SK-N-SH treated with all-trans-retinoic acid at 6 μM for 48 hours (cell line): ENCODE data around the gene IL10RA.

ENCODE experiments used
- ATAC-seq: fragments of 200-7000 bp; cut with Tn5 transposase; 3 replicates; pipeline ENCODE4 v1.9.1; 2020; ENCODE audit warnings: mild to moderate bottlenecking, moderate library complexity
- ARNTL ChIP-seq: fragments of 450-650 bp; formaldehyde crosslinking; IDR thresholded peaks from 2 replicates; pipeline ENCODE4 v1.5.0; 2020; ENCODE audit warnings: low read depth, mild to moderate bottlenecking, moderate library complexity, borderline replicate concordance
- BACH2 ChIP-seq: fragments of 250-450 bp; sonication (Bioruptor Pico); IDR thresholded peaks from 2 replicates; pipeline ENCODE4 v1.9.0; 2021; ENCODE audit warnings: mild to moderate bottlenecking, borderline replicate concordance
- CSDC2 ChIP-seq: fragments of 250-450 bp; sonication (Bioruptor Pico); IDR thresholded peaks from 2 replicates; pipeline ENCODE4 v1.5.0; 2020; ENCODE audit warnings: mild to moderate bottlenecking, moderate library complexity
- CSRNP3 ChIP-seq: fragments of 250-450 bp; sonication (Bioruptor Pico); IDR thresholded peaks from 2 replicates; pipeline ENCODE4 v1.5.1; 2021; ENCODE audit warnings: mild to moderate bottlenecking, moderate library complexity
- ESRRG ChIP-seq: fragments of 250-450 bp; sonication (Bioruptor Pico); IDR thresholded peaks from 2 replicates; pipeline ENCODE4 v1.6.1; 2021; ENCODE audit warnings: mild to moderate bottlenecking
- GLIS3 ChIP-seq: fragments of 250-450 bp; sonication (Bioruptor Pico); IDR thresholded peaks from 2 replicates; pipeline ENCODE4 v1.5.0; 2020; ENCODE audit warnings: mild to moderate bottlenecking, moderate library complexity
- ISL1 ChIP-seq: fragments of 250-450 bp; sonication (Bioruptor Pico); IDR thresholded peaks from 2 replicates; pipeline ENCODE4 v2.1.2; 2022; ENCODE audit warnings: mild to moderate bottlenecking, moderate library complexity
- OSR1 ChIP-seq: fragments of 250-450 bp; sonication (Bioruptor Pico); IDR thresholded peaks from 2 replicates; pipeline ENCODE4 v1.8.0; 2022; ENCODE audit warnings: moderate library complexity, mild to moderate bottlenecking, inconsistent platforms
- PATZ1 ChIP-seq: fragments of 250-450 bp; sonication (Bioruptor Pico); IDR thresholded peaks from 2 replicates; pipeline ENCODE4 v1.8.0; 2020; ENCODE audit warnings: mild to moderate bottlenecking, moderate library complexity, borderline replicate concordance
- PPARA ChIP-seq: fragments of 250-450 bp; sonication (Bioruptor Pico); IDR thresholded peaks from 2 replicates; pipeline ENCODE4 v1.5.0; 2020; ENCODE audit warnings: mild to moderate bottlenecking, borderline replicate concordance
- SNAI2 ChIP-seq: fragments of 250-450 bp; sonication (Bioruptor Pico); IDR thresholded peaks from 2 replicates; pipeline ENCODE4 v1.5.0; 2020; ENCODE audit warnings: mild to moderate bottlenecking, moderate library complexity
- TCF4 ChIP-seq: fragments of 250-450 bp; sonication (Bioruptor Pico); IDR thresholded peaks from 2 replicates; pipeline ENCODE4 v1.8.0; 2021; ENCODE audit warnings: mild to moderate bottlenecking, moderate library complexity, borderline replicate concordance
- TOX ChIP-seq: fragments of 250-450 bp; sonication (Bioruptor Pico); IDR thresholded peaks from 2 replicates; pipeline ENCODE4 v1.8.0; 2021; ENCODE audit warnings: mild to moderate bottlenecking, moderate library complexity, borderline replicate concordance
- ZC3H10 ChIP-seq: fragments of 250-450 bp; sonication (Bioruptor Pico); IDR thresholded peaks from 2 replicates; pipeline ENCODE4 v1.5.1; 2021; ENCODE audit warnings: mild to moderate bottlenecking, moderate library complexity
- ZFP30 ChIP-seq: fragments of 450-650 bp; formaldehyde crosslinking; IDR thresholded peaks from 2 replicates; pipeline ENCODE4 v1.5.0; 2022; ENCODE audit warnings: mild to moderate bottlenecking, moderate library complexity
- ZNF565 ChIP-seq: fragments of 450-650 bp; formaldehyde crosslinking; conservative IDR thresholded peaks from 2 replicates; pipeline ENCODE4 v1.5.0; 2020; ENCODE audit warnings: low read depth, mild to moderate bottlenecking, moderate library complexity
- ZNF70 ChIP-seq: fragments of 450-650 bp; formaldehyde crosslinking; IDR thresholded peaks from 2 replicates; pipeline ENCODE4 v1.5.0; 2020; ENCODE audit warnings: mild to moderate bottlenecking, moderate library complexity
- ZNF8 ChIP-seq: fragments of 450-650 bp; formaldehyde crosslinking; IDR thresholded peaks from 2 replicates; pipeline ENCODE4 v1.5.0; 2020; ENCODE audit warnings: mild to moderate bottlenecking, moderate library complexity
- TF ChIP-seq, protein P1 (sequence below): fragments of 250-450 bp; sonication (Bioruptor Pico); IDR thresholded peaks from 2 replicates; pipeline ENCODE4 v1.8.0; 2021; ENCODE audit warnings: low read depth, mild to moderate bottlenecking, moderate library complexity, borderline replicate concordance
- TF ChIP-seq, protein P2 (sequence below): fragments of 250-450 bp; sonication (Bioruptor Pico); IDR thresholded peaks from 2 replicates; pipeline ENCODE4 v1.5.1; 2020; ENCODE audit warnings: low read depth, mild to moderate bottlenecking, moderate library complexity
- TF ChIP-seq, protein P3 (sequence below): fragments of 250-450 bp; sonication (Bioruptor Pico); IDR thresholded peaks from 2 replicates; pipeline ENCODE4 v1.5.0; 2020; ENCODE audit warnings: mild to moderate bottlenecking, moderate library complexity

Gene IL10RA

DNA sequence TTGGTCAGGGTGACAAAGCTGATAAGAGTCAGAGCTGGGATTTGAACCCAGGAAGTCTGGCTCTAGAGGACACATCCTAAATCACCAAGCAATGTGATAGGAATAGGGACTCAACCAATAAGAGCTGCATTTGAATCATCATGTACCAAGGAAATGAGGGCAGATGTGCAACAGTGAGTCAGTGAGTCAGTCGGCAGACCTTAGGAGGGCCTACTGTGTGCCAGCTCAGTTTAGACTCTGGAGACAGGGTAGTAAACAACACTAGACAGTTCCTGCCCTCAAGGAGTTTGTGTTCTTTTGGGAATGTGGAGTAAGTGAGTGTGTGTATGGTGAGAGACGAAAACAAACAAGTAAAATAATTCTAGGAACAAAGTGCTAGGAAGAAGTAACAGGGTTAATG, 11.2 kb downstream of the IL10RA start:
- ATAC-seq: no peak
- TF ChIP-seq PATZ1 (CRISPR knock-in tag) (no peak), CSDC2 (CRISPR knock-in tag) (no peak)
- TF ChIP-seq, protein P1, sequence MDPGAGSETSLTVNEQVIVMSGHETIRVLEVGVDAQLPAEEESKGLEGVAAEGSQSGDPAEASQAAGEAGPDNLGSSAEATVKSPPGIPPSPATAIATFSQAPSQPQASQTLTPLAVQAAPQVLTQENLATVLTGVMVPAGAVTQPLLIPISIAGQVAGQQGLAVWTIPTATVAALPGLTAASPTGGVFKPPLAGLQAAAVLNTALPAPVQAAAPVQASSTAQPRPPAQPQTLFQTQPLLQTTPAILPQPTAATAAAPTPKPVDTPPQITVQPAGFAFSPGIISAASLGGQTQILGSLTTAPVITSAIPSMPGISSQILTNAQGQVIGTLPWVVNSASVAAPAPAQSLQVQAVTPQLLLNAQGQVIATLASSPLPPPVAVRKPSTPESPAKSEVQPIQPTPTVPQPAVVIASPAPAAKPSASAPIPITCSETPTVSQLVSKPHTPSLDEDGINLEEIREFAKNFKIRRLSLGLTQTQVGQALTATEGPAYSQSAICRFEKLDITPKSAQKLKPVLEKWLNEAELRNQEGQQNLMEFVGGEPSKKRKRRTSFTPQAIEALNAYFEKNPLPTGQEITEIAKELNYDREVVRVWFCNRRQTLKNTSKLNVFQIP (CRISPR knock-in tag): no peak
- TF ChIP-seq, all 23 proteins: peak for 0

GRCh38 chr11:117997823-117998579, 11.8 kb downstream of the IL10RA start:
- TF ChIP-seq ESRRG (CRISPR knock-in tag) (no peak), ZNF8 (CRISPR knock-in tag) (no peak), ZNF70 (no peak), ZNF565 (no peak)
- no peak for ATAC-seq

GRCh38 chr11:117998664-117999353, 12.6 kb downstream of the IL10RA start:
- TF ChIP-seq CSRNP3 (CRISPR knock-in tag) (no peak), TCF4 (CRISPR knock-in tag) (no peak), ZNF70 (no peak), OSR1 (CRISPR knock-in tag) (no peak), ESRRG (CRISPR knock-in tag) (no peak), SNAI2 (CRISPR knock-in tag) (no peak), ZFP30 (CRISPR knock-in tag) (no peak), ZC3H10 (CRISPR knock-in tag) (no peak), TOX (CRISPR knock-in tag) (no peak), PPARA (CRISPR knock-in tag) (no peak), ZNF8 (CRISPR knock-in tag) (no peak), BACH2 (CRISPR knock-in tag) (no peak), GLIS3 (CRISPR knock-in tag) (no peak), ARNTL (no peak), ISL1 (CRISPR knock-in tag) (no peak), CSDC2 (CRISPR knock-in tag) (no peak)
- TF ChIP-seq, protein P2, sequence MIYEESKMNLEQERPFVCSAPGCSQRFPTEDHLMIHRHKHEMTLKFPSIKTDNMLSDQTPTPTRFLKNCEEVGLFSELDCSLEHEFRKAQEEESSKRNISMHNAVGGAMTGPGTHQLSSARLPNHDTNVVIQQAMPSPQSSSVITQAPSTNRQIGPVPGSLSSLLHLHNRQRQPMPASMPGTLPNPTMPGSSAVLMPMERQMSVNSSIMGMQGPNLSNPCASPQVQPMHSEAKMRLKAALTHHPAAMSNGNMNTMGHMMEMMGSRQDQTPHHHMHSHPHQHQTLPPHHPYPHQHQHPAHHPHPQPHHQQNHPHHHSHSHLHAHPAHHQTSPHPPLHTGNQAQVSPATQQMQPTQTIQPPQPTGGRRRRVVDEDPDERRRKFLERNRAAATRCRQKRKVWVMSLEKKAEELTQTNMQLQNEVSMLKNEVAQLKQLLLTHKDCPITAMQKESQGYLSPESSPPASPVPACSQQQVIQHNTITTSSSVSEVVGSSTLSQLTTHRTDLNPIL: no peak
- TF ChIP-seq, protein P3, sequence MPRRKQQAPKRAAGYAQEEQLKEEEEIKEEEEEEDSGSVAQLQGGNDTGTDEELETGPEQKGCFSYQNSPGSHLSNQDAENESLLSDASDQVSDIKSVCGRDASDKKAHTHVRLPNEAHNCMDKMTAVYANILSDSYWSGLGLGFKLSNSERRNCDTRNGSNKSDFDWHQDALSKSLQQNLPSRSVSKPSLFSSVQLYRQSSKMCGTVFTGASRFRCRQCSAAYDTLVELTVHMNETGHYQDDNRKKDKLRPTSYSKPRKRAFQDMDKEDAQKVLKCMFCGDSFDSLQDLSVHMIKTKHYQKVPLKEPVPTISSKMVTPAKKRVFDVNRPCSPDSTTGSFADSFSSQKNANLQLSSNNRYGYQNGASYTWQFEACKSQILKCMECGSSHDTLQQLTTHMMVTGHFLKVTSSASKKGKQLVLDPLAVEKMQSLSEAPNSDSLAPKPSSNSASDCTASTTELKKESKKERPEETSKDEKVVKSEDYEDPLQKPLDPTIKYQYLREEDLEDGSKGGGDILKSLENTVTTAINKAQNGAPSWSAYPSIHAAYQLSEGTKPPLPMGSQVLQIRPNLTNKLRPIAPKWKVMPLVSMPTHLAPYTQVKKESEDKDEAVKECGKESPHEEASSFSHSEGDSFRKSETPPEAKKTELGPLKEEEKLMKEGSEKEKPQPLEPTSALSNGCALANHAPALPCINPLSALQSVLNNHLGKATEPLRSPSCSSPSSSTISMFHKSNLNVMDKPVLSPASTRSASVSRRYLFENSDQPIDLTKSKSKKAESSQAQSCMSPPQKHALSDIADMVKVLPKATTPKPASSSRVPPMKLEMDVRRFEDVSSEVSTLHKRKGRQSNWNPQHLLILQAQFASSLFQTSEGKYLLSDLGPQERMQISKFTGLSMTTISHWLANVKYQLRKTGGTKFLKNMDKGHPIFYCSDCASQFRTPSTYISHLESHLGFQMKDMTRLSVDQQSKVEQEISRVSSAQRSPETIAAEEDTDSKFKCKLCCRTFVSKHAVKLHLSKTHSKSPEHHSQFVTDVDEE: no peak
- TF ChIP-seq, protein P1 (CRISPR knock-in tag): no peak
- no peak for ATAC-seq
